ENCODE results near the gene B4GALT7.

Gene B4GALT7

DNA sequence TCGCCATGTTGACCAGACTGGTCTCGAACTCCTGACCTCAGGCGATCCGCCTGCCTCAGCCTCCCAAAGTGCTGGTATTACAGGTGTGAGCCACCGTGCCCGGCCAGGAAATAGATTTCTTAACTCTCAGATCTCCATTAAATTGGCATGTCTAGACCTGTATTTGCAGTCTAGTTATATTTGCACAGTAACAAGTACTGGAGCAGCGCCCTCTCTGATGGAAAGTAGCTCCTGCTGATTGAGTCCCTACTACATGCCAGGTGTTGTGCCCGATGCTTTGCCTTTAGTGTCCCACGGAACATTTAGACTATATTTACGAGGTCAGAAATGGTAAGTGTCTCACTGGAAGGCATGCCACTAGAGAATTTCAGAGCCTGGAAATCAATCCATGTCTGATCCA lies 23.8 kb upstream of the B4GALT7 start:
- DNase-seq = no peak
- H3K27me3 Mint-ChIP-seq = peaks cover 15% of the 10 kb centered on the region

DNA sequence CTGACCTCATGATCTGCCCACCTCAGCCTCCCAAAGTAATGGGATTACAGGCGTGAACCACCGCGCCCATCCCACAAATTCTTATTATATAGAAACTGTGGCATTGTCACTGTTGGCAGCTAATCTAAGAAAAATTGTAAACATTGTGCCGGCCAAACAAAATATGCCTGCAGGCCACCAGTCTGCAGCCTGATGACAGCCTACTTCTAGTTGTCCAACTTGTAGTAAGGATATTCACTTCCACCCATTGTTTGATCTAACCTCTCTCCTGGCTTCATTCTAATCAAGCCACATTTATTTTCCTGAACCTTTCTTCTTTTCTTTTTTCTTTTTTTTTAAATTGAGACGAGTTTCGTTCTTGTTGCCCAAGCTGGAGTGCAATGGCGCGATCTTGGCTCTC lies 21.6 kb upstream of the B4GALT7 start:
- no peak overlapping the region for H3K27ac Mint-ChIP-seq
- no peaks in the 10 kb centered on the region for H3K4me1 Mint-ChIP-seq
- no peaks in the 10 kb centered on the region for H3K36me3 Mint-ChIP-seq
- DNase-seq = no peak
- H3K9me3 Mint-ChIP-seq = no peaks in the 10 kb centered on the region
- peaks cover 21% of the 10 kb centered on the region for H3K27me3 Mint-ChIP-seq
- no peak overlapping the region for H3K4me3 Mint-ChIP-seq
- CTCF ChIA-PET = no interaction called here

More for the DNA sequence above, 23.8 kb upstream of the B4GALT7 start:
- CTCF ChIA-PET = no interaction called here
- Mint-ChIP-seq H3K4me3 (no peak overlapping the region), H3K27ac (no peak overlapping the region), H3K36me3 (no peaks in the 10 kb centered on the region), H3K4me1 (no peaks in the 10 kb centered on the region), H3K9me3 (no peaks in the 10 kb centered on the region)

DNA sequence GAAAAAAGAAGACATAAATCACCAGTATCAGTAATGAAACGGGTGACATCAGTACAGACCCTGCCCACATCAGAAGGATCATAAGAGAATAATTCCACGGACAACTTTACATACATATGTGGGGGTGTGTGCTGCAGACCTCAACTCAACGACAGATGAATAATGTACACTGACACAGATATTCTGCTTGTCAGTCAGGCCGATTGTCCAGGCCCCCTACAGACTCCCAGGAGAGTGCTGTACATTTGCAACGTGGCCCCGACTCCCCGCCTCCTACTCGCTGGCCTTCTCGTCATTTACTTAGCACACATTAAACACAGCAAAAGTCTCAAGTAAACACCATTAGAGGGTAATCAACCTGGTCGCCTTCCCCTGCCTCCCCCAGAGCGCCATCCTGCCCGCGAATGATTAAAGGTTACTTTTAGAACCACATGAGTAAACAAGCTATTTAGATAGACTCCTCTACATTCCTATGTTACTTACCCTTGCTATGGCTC lies 11.5 kb upstream of the B4GALT7 start:
- no peaks in the 10 kb centered on the region for H3K9me3 Mint-ChIP-seq
- peaks cover 3% of the 10 kb centered on the region for H3K36me3 Mint-ChIP-seq
- CTCF ChIA-PET = no interaction called here
- no peak overlapping the region for H3K4me3 Mint-ChIP-seq
- H3K27ac Mint-ChIP-seq = no peak overlapping the region
- peaks cover 48% of the 10 kb centered on the region for H3K27me3 Mint-ChIP-seq
- DNase-seq = no peak
- peaks cover 17% of the 10 kb centered on the region for H3K4me1 Mint-ChIP-seq

DNA sequence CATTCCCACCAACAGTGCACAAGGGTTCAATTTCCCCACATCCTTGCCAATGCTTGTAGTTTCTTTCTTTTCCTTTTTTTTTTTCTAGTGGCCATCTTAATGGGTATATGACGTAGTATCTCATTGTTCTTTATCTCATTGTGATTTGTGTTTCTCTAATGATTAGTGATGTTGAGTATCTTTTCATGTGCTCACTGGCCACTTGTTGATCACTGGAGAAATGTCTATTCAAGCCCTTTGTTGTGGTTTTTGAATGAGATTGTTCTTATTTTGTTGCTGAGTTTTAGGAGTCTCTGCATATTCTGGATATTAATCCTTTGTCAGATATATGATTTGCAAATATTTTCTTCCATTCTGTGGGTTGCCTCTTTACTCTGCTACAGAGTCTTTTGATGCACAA lies 9.5 kb upstream of the B4GALT7 start:
- DNase-seq = no peak
- Mint-ChIP-seq H3K4me3 (no peak overlapping the region), H3K4me1 (peaks cover 27% of the 10 kb centered on the region), H3K27me3 (peaks cover 30% of the 10 kb centered on the region), H3K27ac (no peak overlapping the region), H3K9me3 (no peaks in the 10 kb centered on the region), H3K36me3 (peaks cover 18% of the 10 kb centered on the region)
- CTCF ChIA-PET = no interaction called here

DNA sequence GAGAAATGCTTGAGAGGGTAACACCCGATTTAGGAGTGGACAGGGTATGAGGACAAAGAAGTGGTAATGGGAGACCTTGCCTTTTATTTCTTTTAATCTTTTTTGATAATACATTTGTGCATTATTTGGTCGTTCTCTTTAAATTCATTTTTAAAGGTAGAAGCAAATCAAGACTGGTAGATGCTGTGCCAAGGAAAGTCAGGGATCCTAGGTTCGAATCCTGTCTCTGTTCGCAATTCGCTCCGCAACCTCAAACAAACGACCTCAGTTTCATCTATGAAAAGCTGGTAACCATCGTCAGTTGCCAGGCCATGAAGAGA lies 8.3 kb upstream of the B4GALT7 start:
- Mint-ChIP-seq H3K36me3 (peaks cover 28% of the 10 kb centered on the region), H3K4me1 (peaks cover 30% of the 10 kb centered on the region), H3K4me3 (peak overlapping the region; percentile 96), H3K27ac (peak overlapping the region; percentile 96), H3K9me3 (no peaks in the 10 kb centered on the region), H3K27me3 (peaks cover 26% of the 10 kb centered on the region)
- CTCF ChIA-PET = interaction anchor here (0.6 to 2.8 kb wide), 2 partner anchors 16 to 86 kb away, joined by 3 to 11 read pairs; no protein-coding TSS in a partner anchor
- no peak for DNase-seq

DNA sequence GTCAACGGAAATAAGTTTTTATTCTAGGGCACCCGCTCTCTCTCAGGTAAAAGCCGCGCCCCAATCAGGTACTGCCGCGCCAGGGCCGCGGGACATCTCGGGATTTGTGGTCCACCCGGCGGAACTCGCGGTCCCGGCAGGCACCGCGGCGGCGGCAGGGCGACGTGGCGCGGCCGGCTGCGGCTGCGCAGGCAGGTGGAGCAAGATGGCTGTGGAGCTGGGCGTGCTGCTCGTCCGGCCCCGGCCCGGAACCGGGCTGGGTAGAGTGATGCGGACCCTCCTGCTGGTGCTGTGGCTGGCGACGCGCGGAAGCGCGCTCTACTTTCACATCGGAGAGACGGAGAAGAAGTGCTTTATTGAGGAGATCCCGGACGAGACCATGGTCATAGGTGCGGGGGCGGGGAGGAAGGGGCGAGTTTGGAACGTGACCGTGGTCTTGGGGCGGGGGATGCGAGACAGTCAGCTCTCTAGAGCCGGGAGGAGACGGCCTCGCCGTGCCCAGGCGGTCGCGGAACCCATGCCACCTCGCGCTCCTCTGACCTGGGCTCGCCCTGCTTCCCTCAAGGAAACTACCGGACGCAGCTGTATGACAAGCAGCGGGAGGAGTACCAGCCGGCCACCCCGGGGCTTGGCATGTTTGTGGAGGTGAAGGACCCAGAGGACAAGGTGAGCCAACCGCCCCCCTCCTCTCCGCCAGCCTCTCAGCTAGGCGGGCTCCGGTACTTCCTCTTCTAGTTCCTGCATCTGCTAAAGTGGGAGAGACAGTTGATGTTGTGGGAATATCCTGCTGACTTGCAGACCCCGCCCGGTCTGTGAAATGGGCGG lies 7.7 kb upstream of the B4GALT7 start, which contains the start of gene TMED9:
Gene TMED9 (plus strand): TSS at position 194 of the 825 bp plus-strand sequence. CDS start 12 bp downstream, at position 206.
- CTCF ChIA-PET = interaction anchor here (0.6 to 2.8 kb wide), 2 partner anchors 15 to 86 kb away, joined by 3 to 11 read pairs; no protein-coding TSS in a partner anchor
- peaks cover 26% of the 10 kb centered on the region for H3K27me3 Mint-ChIP-seq
- H3K27ac Mint-ChIP-seq = peak within 1 kb of the TSS; percentile 96
- peak within 1 kb of the TSS; percentile 96 for H3K4me3 Mint-ChIP-seq
- no peaks in the 10 kb centered on the region for H3K9me3 Mint-ChIP-seq
- H3K36me3 Mint-ChIP-seq = peaks cover 28% of the 10 kb centered on the region
- peak; percentile 91 for DNase-seq
- H3K4me1 Mint-ChIP-seq = peaks cover 30% of the 10 kb centered on the region

DNA sequence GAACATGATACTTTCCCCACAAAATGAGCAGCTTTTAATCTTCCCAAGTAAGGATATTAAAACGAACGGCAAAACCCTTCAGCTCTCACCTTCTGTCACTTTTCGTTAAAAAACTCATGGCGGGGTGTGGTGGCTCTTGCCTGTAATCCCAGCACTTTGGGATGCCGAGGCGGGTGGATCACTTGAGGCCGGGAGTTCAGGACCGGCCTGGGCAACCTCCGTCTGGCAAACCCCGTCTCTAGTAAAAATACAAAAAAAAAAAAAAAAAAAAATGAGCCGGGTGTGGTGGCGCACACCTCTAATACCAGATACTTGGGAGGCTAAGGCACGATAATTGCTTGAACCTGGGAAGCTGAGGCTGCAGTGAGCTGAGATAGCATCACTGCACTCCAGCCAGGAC lies 7.0 kb upstream of the B4GALT7 start:
- H3K27me3 Mint-ChIP-seq = peaks cover 23% of the 10 kb centered on the region
- DNase-seq = no peak
- H3K36me3 Mint-ChIP-seq = peaks cover 28% of the 10 kb centered on the region
- peaks cover 33% of the 10 kb centered on the region for H3K4me1 Mint-ChIP-seq
- peak overlapping the region; percentile 96 for H3K4me3 Mint-ChIP-seq
- CTCF ChIA-PET = interaction anchor here (0.6 to 2.8 kb wide), 2 partner anchors 15 to 178 kb away, joined by 4 to 11 read pairs; no protein-coding TSS in a partner anchor
- peak overlapping the region; percentile 96 for H3K27ac Mint-ChIP-seq
- no peaks in the 10 kb centered on the region for H3K9me3 Mint-ChIP-seq

DNA sequence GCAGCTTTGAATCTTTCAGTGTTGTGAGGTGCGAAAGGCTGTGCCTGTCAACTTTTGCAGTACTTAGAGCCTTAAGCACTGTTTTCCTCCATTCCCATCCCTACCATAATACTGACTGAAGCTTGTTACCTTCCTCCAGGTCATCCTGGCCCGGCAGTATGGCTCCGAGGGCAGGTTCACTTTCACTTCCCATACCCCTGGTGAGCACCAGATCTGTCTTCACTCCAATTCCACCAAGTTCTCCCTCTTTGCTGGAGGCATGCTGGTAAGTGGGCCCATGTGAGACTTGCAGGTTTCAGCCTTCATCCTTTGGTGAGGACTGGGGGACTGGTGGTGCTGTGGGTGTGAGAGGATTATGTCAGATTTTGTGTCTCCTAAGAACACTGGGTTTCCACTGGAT lies 6.4 kb upstream of the B4GALT7 start:
- CTCF ChIA-PET = interaction anchor here (0.6 to 2.8 kb wide), 2 partner anchors 14 to 178 kb away, joined by 4 to 11 read pairs; no protein-coding TSS in a partner anchor
- DNase-seq = no peak
- peaks cover 19% of the 10 kb centered on the region for H3K27me3 Mint-ChIP-seq
- no peaks in the 10 kb centered on the region for H3K9me3 Mint-ChIP-seq
- peaks cover 36% of the 10 kb centered on the region for H3K4me1 Mint-ChIP-seq
- peak overlapping the region; percentile 96 for H3K4me3 Mint-ChIP-seq
- H3K27ac Mint-ChIP-seq = peak overlapping the region; percentile 31
- peaks cover 28% of the 10 kb centered on the region for H3K36me3 Mint-ChIP-seq

DNA sequence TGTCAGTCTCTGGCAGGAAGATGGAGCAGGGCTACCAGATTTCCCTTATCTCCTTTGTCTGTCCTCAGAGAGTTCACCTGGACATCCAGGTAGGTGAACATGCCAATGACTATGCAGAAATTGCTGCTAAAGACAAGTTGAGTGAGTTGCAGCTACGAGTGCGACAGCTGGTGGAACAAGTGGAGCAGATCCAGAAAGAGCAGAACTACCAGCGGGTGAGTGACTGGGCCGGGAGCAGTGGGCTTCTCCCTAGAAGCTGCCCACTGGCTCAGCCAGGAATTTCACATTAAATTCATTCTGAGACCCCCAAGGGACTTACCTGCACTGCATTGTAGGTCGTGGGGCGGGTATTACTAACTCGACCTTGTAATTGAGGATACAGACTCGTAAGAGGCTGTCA lies 5.9 kb upstream of the B4GALT7 start:
- H3K4me3 Mint-ChIP-seq = peak overlapping the region; percentile 6
- H3K4me1 Mint-ChIP-seq = peaks cover 42% of the 10 kb centered on the region
- H3K27ac Mint-ChIP-seq = no peak overlapping the region
- CTCF ChIA-PET = interaction anchor here (2.8 kb wide), 1 partner anchor 14 kb away, joined by 11 read pairs; no protein-coding TSS in a partner anchor
- H3K27me3 Mint-ChIP-seq = peaks cover 18% of the 10 kb centered on the region
- no peak for DNase-seq
- H3K36me3 Mint-ChIP-seq = peaks cover 28% of the 10 kb centered on the region
- no peaks in the 10 kb centered on the region for H3K9me3 Mint-ChIP-seq

DNA sequence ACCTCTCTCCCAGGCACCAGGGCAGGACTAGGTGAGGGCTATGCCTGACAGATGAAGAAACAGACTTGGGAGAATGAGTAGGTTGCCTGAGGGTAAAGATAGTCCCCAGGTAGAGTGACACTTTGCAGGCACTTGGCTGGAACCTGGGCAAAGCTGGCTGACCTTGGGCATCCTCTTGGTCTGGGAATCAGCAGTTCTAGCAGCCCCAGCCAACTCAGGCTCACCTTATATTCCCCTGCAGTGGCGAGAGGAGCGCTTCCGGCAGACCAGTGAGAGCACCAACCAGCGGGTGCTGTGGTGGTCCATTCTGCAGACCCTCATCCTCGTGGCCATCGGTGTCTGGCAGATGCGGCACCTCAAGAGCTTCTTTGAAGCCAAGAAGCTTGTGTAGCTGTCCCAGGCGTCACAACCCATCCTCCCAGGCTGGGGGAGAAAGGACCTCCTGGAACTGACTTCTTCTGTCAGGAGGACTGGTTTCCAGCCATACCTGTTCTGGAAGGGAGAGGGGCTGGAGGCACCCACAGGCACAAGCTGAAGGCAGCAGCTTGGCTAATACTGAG lies 4.8 kb upstream of the B4GALT7 start:
- CTCF ChIA-PET = no interaction called here
- Mint-ChIP-seq H3K9me3 (no peaks in the 10 kb centered on the region), H3K4me1 (peaks cover 46% of the 10 kb centered on the region), H3K27ac (no peak overlapping the region), H3K4me3 (no peak overlapping the region), H3K36me3 (peaks cover 28% of the 10 kb centered on the region), H3K27me3 (peaks cover 11% of the 10 kb centered on the region)
- no peak for DNase-seq

DNA sequence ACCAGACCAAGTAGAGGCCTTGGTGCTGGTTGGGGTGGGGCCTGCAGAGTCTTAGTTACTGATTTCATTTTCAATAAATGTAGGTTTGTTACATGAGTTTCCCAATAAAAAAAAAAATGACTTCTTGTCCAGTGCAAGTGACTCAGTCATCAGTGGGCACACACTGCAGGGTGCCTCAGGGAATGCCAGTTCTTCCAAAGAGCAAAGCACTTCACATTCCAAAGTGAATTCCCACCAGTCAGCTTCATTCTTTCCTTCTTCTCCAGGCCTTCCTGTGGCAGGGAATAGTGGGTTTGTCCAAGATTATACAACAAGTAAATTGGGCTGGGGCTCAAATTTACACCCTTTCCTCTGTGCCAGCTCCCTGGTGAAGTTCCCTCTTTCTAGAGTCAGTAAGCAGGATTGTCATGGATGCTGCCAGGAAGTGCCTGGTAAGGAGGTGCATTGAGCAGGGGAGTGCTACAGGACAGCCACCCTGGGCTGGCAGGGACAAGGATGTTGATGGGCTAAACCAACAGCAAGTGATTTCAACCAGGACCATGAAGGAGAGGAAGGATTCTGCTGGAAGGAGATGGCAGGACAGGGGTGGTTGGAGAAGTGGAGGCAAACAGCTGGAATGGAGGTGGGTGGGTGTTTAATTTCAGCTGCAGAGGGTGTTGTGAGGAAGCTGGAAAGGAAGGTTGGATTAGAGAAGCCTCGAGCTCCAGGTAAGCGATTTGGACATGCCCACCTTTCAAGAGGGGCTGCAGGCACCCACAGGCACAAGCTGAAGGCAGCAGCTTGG lies 3.7 kb upstream of the B4GALT7 start:
- DNase-seq = no peak
- Mint-ChIP-seq H3K9me3 (no peaks in the 10 kb centered on the region), H3K36me3 (peaks cover 28% of the 10 kb centered on the region), H3K4me1 (peaks cover 55% of the 10 kb centered on the region), H3K27ac (no peak overlapping the region), H3K4me3 (no peak overlapping the region), H3K27me3 (peaks cover 4% of the 10 kb centered on the region)
- CTCF ChIA-PET = no interaction called here

DNA sequence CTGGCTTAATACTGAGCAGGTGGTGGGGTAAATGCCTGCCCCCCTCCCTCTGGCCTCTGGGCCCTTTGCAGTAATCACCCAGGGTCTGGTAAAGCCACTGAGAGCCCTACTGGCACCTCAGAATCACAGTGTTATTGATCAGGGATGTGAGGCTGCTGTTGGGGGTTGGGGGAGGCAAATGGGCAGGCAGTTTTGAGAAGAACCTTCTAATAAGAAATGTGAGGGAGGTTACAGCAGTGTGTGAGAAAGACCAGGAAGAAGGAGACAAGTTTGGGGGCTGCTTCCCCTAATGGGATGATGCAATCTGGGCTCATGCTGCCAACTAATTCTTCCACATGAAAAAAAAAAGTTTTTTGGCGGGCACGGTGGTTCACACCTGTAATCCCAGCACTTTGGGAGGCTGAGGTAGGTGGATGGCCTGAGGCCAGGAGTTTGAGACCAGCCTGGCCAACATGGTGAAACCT lies 3.1 kb upstream of the B4GALT7 start:
- H3K27ac Mint-ChIP-seq = no peak overlapping the region
- no peak for DNase-seq
- peaks cover 55% of the 10 kb centered on the region for H3K4me1 Mint-ChIP-seq
- H3K9me3 Mint-ChIP-seq = no peaks in the 10 kb centered on the region
- CTCF ChIA-PET = no interaction called here
- no peak overlapping the region for H3K4me3 Mint-ChIP-seq
- H3K27me3 Mint-ChIP-seq = peaks cover under 1% of the 10 kb centered on the region
- H3K36me3 Mint-ChIP-seq = peaks cover 28% of the 10 kb centered on the region

DNA sequence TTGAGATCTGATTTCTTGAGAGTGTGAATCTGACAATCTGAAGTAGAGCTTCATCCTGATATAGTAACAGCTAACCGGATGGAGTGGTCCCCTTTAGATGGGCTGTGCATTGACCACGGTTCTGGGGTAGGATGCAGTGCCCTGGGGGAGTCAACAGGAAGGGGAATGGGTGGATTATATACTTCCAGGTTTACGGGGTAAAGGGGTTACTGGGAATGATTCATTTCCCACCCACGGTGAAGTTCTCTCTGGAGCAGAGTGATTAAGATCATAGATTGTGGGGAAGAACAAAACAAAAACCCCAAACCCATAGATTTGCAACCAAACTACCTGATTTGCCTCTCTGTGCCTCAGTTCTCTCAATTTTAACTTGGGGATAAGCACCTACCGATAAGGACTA lies 1.5 kb upstream of the B4GALT7 start:
- CTCF ChIA-PET = interaction anchor here (1.5 kb wide), 1 partner anchor 38 kb away, joined by 3 read pairs; no protein-coding TSS in a partner anchor
- Mint-ChIP-seq H3K27me3 (no peaks in the 10 kb centered on the region), H3K4me1 (peaks cover 47% of the 10 kb centered on the region), H3K4me3 (peak overlapping the region; percentile 89), H3K9me3 (no peaks in the 10 kb centered on the region), H3K27ac (no peak overlapping the region), H3K36me3 (peaks cover 25% of the 10 kb centered on the region)
- DNase-seq = no peak

DNA sequence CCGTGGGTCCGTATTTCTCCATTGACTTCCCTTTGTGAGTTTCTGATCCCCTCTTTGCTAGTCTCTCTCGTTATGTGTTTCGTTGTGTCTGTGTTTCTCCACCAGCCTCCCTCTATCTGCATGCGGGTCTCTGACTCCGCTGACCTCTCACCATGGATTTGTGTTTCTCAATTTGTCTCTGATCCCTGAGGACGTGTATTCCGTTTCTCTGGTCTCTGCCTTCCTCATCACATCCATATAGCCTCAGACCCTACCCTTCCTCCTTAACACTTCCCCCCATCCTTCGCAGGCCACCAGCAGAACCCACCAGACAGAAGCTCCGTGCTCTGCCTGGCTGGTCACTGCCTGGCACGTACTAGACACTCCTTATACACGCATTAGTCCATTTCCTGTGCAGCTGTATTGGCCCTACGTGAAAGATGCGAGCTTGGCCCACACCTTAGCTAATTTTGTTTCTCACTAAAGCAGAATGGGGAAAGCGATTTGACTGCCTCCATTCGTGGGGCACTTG lies 631 bp downstream of the B4GALT7 start:
- Mint-ChIP-seq H3K4me3 (peak overlapping the region; percentile 89), H3K27ac (peak overlapping the region; percentile 91), H3K27me3 (no peaks in the 10 kb centered on the region), H3K36me3 (peaks cover 9% of the 10 kb centered on the region), H3K4me1 (peaks cover 38% of the 10 kb centered on the region), H3K9me3 (no peaks in the 10 kb centered on the region)
- DNase-seq = peak; percentile 28
- CTCF ChIA-PET = no interaction called here

Data from activated naive CD4-positive, alpha-beta T cell treated with anti-CD3 and anti-CD28 coated beads, Interleukin-2, amount 10 ng/mL, durations not matched to agents 7 days and 5 days (primary cell).